ENCODE data around the gene P2RX6. TPM values are rescaled to one million over a fixed set of nuclear protein-coding genes. Genes with fewer than 3 reads are reported as not detected.

Gene P2RX6
- total and polyA plus RNA-seq, 2 donors (not counting 3 experiments of a cell fraction or from before 2014, with no cell fraction given): 0.06 TPM; not detected in 1

GRCh38 chr22:20994128-20994901, 20.6 kb upstream of the P2RX6 start:
- H3K27me3 ChIP-seq (ENCODE audit: control insufficient read depth in 2 of 2, insufficient read depth in 2 of 2, low read length in 2 of 2): no peaks in the 10 kb centered on the region
- H4K20me1 ChIP-seq (replicated peaks; ENCODE audit: control insufficient read depth, extremely low read depth, insufficient read depth, low read length): no peaks in the 10 kb centered on the region
- intact Hi-C loops (cut with micrococcal nuclease): no loop called here
- H3K79me2 ChIP-seq (ENCODE audit: control insufficient read depth, insufficient read depth, low read length): no peaks in the 10 kb centered on the region
- ChIA-PET CTCF (interaction anchor here (2.3 kb wide), 1 partner anchor 12 kb away, joined by 5 read pairs; the partner anchor contains the start of gene LZTR1), POLR2A (no interaction called here)
- no peak overlapping the region for H3K27ac ChIP-seq (ENCODE audit: insufficient read depth, low read depth, low read length)
- TF ChIP-seq GATA2 (IDR thresholded peaks at IDR 0.05; ENCODE audit: insufficient read depth, insufficient read length, low read depth, low read length): no peak
- no peak for TF ChIP-seq MYC (IDR thresholded peaks at IDR 0.05; ENCODE audit: low read depth, low read length)
- TF ChIP-seq CTCF (IDR thresholded peaks at IDR 0.05; ENCODE audit: extremely low read depth in 1 of 2, insufficient read depth in 1 of 2, low read depth in 1 of 2, low read length in 2 of 2): no peak
- TF ChIP-seq EZH2 (IDR thresholded peaks at IDR 0.05; ENCODE audit: borderline replicate concordance, low read depth, low read length, severe bottlenecking): no peak
- no peak for TF ChIP-seq JUN (IDR thresholded peaks at IDR 0.05; ENCODE audit: borderline replicate concordance, insufficient read depth, insufficient read length, low read depth)
- no peak for TF ChIP-seq POLR2AphosphoS5 (IDR thresholded peaks at IDR 0.05; ENCODE audit: insufficient read depth, low read depth, low read length)
- TF ChIP-seq FOS (IDR thresholded peaks at IDR 0.05; ENCODE audit: borderline replicate concordance, insufficient read depth, low read length): no peak
- TF ChIP-seq MAX (IDR thresholded peaks at IDR 0.05; ENCODE audit: insufficient read depth, insufficient read length): no peak
- TF ChIP-seq POLR2A (IDR thresholded peaks at IDR 0.05; ENCODE audit: low read depth, low read length): no peak
- no TSS peak for BruUV-seq (replicated peaks)
- no peak overlapping the region for H3K4me3 ChIP-seq (replicated peaks in 1 of 3; ENCODE audit: insufficient read depth in 1 of 3, low read depth in 1 of 3, low read length in 3 of 3)
- H3K9me1 ChIP-seq (replicated peaks; ENCODE audit: control insufficient read depth, extremely low read depth, insufficient read depth, low read length): no peaks in the 10 kb centered on the region
- dilution Hi-C loops (cut with MboI; ENCODE audit: extremely low pct_ligation_motif_present, low sequenced_read_pairs): no loop called here
- DNase-seq (ENCODE audit: low read depth, low spot score) (no peak), FAIRE-seq (no peak)
- H3K9ac ChIP-seq (replicated peaks; ENCODE audit: extremely low read depth, insufficient read depth, low read length): no peak overlapping the region
- H2AFZ ChIP-seq (ENCODE audit: low read depth, low read length): no peak overlapping the region
- H3K4me2 ChIP-seq (ENCODE audit: insufficient read depth, low read length): no peak overlapping the region
- peaks cover 5 to 36% of the 10 kb centered on the region in 2 experiments for H3K36me3 ChIP-seq (ENCODE audit: control insufficient read depth in 2 of 2, extremely low read depth in 1 of 2, insufficient read depth in 2 of 2, low read length in 2 of 2)
- H3K4me1 ChIP-seq (ENCODE audit: control insufficient read depth, extremely low read depth, insufficient read depth, low read length): no peaks in the 10 kb centered on the region
- H3K9me3 ChIP-seq (replicated peaks; ENCODE audit: control insufficient read depth, insufficient read depth, low read length): no peaks in the 10 kb centered on the region

Data from endothelial cell of umbilical vein (primary cell).